ENCODE data around the gene PRADC1. TPM values are rescaled to one million over a fixed set of nuclear protein-coding genes. Genes with fewer than 3 reads are reported as not detected.

Gene PRADC1
- total RNA-seq, 2 donors from 2014 or later, result 21.4 to 26.3 TPM

- H3K36me3 ChIP-seq, result no peaks in the 10 kb centered on the region
- TF ChIP-seq POLR2AphosphoS5 (IDR thresholded peaks at IDR 0.05), result no peak
- TF ChIP-seq CTCF (IDR thresholded peaks at IDR 0.05), result no peak
- TF ChIP-seq POLR2A (IDR thresholded peaks at IDR 0.05), result no peak
- no peak for DNase-seq (ENCODE audit: low spot score)
- H3K4me3 ChIP-seq, result no peak overlapping the region
- no peaks in the 10 kb centered on the region for H3K4me1 ChIP-seq (replicated peaks)
- H3K9me3 ChIP-seq, result no peaks in the 10 kb centered on the region
- no peaks in the 10 kb centered on the region for H3K27me3 ChIP-seq (replicated peaks; ENCODE audit: insufficient read depth)
- 78% methylated on average over 14 of the region's 14 CpGs for WGBS
- no peak overlapping the region for H3K27ac ChIP-seq
- intact Hi-C loops (cut with DNase I), result no loop called here
These were observed 4.4 kb downstream of the PRADC1 start for GRCh38 chr2:73228631-73229030.

- no peak for DNase-seq (ENCODE audit: low spot score)
- no peak for TF ChIP-seq CTCF (IDR thresholded peaks at IDR 0.05)
- TF ChIP-seq POLR2A (IDR thresholded peaks at IDR 0.05), result no peak
- TF ChIP-seq POLR2AphosphoS5 (IDR thresholded peaks at IDR 0.05), result no peak
- intact Hi-C loops (cut with DNase I), result no loop called here
- no peaks in the 10 kb centered on the region for H3K27me3 ChIP-seq (replicated peaks; ENCODE audit: insufficient read depth)
- no peaks in the 10 kb centered on the region for H3K9me3 ChIP-seq
- no peaks in the 10 kb centered on the region for H3K4me1 ChIP-seq (replicated peaks)
- whole genome bisulfite sequencing, result 65% methylated on average over 3 of the region's 3 CpGs
- no peak overlapping the region for H3K4me3 ChIP-seq
- no peaks in the 10 kb centered on the region for H3K36me3 ChIP-seq
- no peak overlapping the region for H3K27ac ChIP-seq
These were observed 6.0 kb downstream of the PRADC1 start for GRCh38 chr2:73227086-73227485.

- intact Hi-C loops (cut with DNase I), result no loop called here
- no peak overlapping the region for H3K4me3 ChIP-seq
- H3K4me1 ChIP-seq (replicated peaks), result no peaks in the 10 kb centered on the region
- no peak overlapping the region for H3K27ac ChIP-seq
- no peak for DNase-seq (ENCODE audit: low spot score)
- WGBS, result 74% methylated on average over 9 of the region's 9 CpGs
- H3K27me3 ChIP-seq (replicated peaks; ENCODE audit: insufficient read depth), result no peaks in the 10 kb centered on the region
- H3K9me3 ChIP-seq, result no peaks in the 10 kb centered on the region
- no peaks in the 10 kb centered on the region for H3K36me3 ChIP-seq
- TF ChIP-seq POLR2AphosphoS5 (IDR thresholded peaks at IDR 0.05), result no peak
- no peak for TF ChIP-seq CTCF (IDR thresholded peaks at IDR 0.05)
- no peak for TF ChIP-seq POLR2A (IDR thresholded peaks at IDR 0.05)
These were observed 7.3 kb downstream of the PRADC1 start for GRCh38 chr2:73225513-73226360.

- WGBS, result 92% methylated on average over 4 of the region's 4 CpGs
- Histone ChIP-seq H3K4me3 (no peak overlapping the region), H3K4me1 (replicated peaks) (no peaks in the 10 kb centered on the region), H3K27me3 (replicated peaks; ENCODE audit: insufficient read depth) (no peaks in the 10 kb centered on the region), H3K27ac (no peak overlapping the region), H3K36me3 (no peaks in the 10 kb centered on the region), H3K9me3 (no peaks in the 10 kb centered on the region)
- TF ChIP-seq POLR2AphosphoS5 (IDR thresholded peaks at IDR 0.05) (no peak), CTCF (IDR thresholded peaks at IDR 0.05) (no peak), POLR2A (IDR thresholded peaks at IDR 0.05) (no peak)
- DNase-seq (ENCODE audit: low spot score), result no peak
- intact Hi-C loops (cut with DNase I), result no loop called here
These were observed 9.2 kb downstream of the PRADC1 start for GRCh38 chr2:73223821-73224220.

- no peak for DNase-seq (ENCODE audit: low spot score)
- Histone ChIP-seq H3K9me3 (no peaks in the 10 kb centered on the region), H3K4me3 (no peak overlapping the region), H3K27ac (no peak overlapping the region), H3K27me3 (replicated peaks; ENCODE audit: insufficient read depth) (no peaks in the 10 kb centered on the region), H3K4me1 (replicated peaks) (no peaks in the 10 kb centered on the region), H3K36me3 (no peaks in the 10 kb centered on the region)
- intact Hi-C loops (cut with DNase I), result no loop called here
- TF ChIP-seq POLR2A (IDR thresholded peaks at IDR 0.05) (no peak), POLR2AphosphoS5 (IDR thresholded peaks at IDR 0.05) (no peak), CTCF (IDR thresholded peaks at IDR 0.05) (no peak)
These were observed 14.7 kb downstream of the PRADC1 start for GRCh38 chr2:73218298-73218697.

All from prostate gland (tissue), 2 donors.